GM12864 (cell line): ENCODE data around the gene CALY.
A peak's percentile ranks its signal among the peaks of the same experiment; 100 is the strongest.
"Not testable (repeated sequence)": the region's sequence is repeated elsewhere in the genome, so short reads cannot be mapped to it uniquely, and the experiment has no call there.

ENCODE experiments used
- DNase-seq: peaks from one replicate; pipeline ENCODE4 v3.0.0-alpha.2; 2011; ENCODE audit warnings: low read depth
- H3K4me3 ChIP-seq: 2 replicates; pipeline ENCODE4 v1.5.1; 2011; ENCODE audit warnings: mild to moderate bottlenecking, low read depth, low read length, control low read depth
- TF ChIP-seq, protein P1 (sequence below): IDR thresholded peaks from 2 replicates; pipeline ENCODE4 v1.5.1; 2011; ENCODE audit warnings: low read depth, mild to moderate bottlenecking, moderate library complexity, low read length, control low read depth, inconsistent platforms; ENCODE audit errors: missing control alignments

Gene CALY

DNA sequence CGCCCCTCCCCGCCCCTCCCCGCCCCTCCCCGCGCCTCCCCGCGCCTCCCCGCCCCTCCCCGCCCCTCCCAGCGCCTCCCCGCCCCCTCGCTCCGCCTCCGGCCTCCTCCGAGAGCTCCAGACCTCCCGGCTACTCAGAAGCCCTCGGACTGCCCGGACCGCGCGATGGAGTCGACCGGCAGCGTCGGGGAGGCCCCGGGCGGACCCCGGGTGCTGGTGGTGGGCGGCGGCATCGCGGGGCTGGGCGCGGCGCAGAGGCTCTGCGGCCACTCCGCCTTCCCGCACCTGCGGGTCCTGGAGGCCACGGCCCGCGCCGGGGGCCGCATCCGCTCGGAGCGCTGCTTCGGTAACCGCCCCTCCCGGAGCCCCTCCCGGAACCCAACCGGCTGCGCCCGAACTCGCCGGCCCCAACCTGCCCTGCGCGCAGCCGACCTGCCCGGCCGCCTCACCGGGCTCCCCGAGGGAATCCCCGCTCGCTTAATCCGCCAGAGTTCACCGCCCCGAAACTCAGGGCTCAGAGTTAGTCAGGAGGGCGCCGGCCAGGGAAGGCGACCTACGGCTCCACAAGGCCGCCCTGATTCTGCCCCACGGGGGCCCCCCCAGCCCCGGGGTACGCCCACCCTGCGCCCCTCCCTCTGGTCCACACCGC is 42.6 kb upstream of the CALY start, which contains the start of gene PAOX:
Gene PAOX, plus strand, starts transcription at position 111 of the 649 bp plus-strand sequence. Its CDS starts 55 bp downstream, at position 166.
- TF ChIP-seq, protein P1, sequence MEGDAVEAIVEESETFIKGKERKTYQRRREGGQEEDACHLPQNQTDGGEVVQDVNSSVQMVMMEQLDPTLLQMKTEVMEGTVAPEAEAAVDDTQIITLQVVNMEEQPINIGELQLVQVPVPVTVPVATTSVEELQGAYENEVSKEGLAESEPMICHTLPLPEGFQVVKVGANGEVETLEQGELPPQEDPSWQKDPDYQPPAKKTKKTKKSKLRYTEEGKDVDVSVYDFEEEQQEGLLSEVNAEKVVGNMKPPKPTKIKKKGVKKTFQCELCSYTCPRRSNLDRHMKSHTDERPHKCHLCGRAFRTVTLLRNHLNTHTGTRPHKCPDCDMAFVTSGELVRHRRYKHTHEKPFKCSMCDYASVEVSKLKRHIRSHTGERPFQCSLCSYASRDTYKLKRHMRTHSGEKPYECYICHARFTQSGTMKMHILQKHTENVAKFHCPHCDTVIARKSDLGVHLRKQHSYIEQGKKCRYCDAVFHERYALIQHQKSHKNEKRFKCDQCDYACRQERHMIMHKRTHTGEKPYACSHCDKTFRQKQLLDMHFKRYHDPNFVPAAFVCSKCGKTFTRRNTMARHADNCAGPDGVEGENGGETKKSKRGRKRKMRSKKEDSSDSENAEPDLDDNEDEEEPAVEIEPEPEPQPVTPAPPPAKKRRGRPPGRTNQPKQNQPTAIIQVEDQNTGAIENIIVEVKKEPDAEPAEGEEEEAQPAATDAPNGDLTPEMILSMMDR, result no peak
- no peak for DNase-seq
- peak within 1 kb of the TSS; percentile 75 for H3K4me3 ChIP-seq

DNA sequence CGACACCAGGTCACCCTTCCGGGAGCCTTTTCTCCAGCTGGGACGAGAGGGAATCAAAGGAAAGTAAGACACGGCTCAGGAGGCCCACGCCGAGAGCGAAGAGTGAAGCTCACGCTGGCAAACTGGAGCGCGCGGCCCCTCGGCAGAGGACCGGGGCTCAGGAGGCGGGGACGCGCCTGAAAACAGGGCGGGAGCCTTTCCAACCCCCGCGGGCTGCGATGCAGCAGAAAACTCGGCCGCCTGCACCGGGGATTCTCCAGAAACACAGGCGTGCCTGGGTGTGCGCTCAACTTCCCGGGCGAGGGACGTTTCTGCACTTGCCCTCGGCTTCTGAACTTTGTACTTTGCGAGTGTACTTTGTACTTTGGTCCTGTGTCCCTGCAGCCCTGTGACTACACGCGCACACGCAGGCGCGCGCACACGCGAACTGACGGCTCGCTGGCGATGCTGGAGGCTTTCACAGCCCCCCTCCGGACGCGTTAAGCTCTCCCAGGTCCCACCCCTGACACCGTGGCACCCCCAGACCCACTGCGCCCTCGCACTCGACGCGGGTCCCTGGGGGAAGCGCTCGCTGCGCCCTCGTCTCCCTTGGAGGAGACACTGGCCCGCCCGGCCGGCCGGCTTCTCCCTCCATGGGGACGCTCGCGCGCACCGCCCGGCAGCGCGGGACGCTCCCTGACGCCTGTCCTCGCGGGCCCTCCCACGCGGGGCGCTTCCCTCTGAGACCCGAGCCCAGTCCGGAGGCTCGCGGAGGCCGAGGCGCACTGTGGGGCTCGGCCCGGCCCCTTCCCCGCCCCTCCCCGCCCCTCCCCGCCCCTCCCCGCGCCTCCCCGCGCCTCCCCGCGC is 41.8 kb upstream of the CALY start:
- TF ChIP-seq, protein P1, result no peak
- no peak for DNase-seq
- H3K4me3 ChIP-seq, result peak overlapping the region; percentile 69

- no peak for DNase-seq
- TF ChIP-seq, protein P1, result no peak
- H3K4me3 ChIP-seq, result peak overlapping the region; percentile 69
These were observed 41.1 kb upstream of the CALY start for GRCh38 chr10:133377818-133378250.

GRCh38 chr10:133377025-133377817 is 40.5 kb upstream of the CALY start:
- H3K4me3 ChIP-seq, result no peak overlapping the region
- TF ChIP-seq, protein P1, result no peak
- DNase-seq, result no peak

DNA sequence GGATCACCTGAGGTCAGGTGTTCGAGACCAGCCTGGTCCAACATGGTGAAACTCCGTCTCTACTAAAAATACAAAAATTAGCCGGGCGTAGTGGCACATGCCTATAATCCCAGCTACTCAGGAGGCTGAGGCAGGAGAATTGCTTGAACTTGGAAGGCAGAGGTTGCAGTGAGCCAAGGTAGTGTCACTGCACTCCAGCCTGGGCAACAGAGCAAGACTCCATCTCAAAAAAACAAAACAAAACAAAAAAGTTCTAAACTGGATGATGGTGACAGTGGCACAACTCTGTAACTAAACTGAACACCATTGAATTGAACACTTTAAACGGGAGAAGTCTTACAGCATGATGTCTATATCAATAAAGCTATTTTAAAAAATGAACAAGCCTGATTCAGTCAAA is 39.5 kb upstream of the CALY start:
- H3K4me3 ChIP-seq, DNase-seq: not testable (repeated sequence)

- DNase-seq, result no peak
- TF ChIP-seq, protein P1, result no peak
- no peak overlapping the region for H3K4me3 ChIP-seq
These were observed 38.8 kb upstream of the CALY start for GRCh38 chr10:133375357-133376115.
